Activated T-cell treated with anti-CD3 and anti-CD28 coated beads for 1 hour (primary cell): ENCODE measurements around the gene SERPINA1.
A peak's percentile ranks its signal among the peaks of the same experiment; 100 is the strongest.
"Not testable (repeated sequence)": the region's sequence is repeated elsewhere in the genome, so short reads cannot be mapped to it uniquely, and the experiment has no call there.

Experiments used
- DNase-seq: peaks from one replicate; pipeline ENCODE4 v3.0.0-alpha.2; 2020; ENCODE audit warnings: low read depth

SERPINA1 gene

GRCh38 chr14:94388384-94389103, at the start of gene SERPINA1:
Gene SERPINA1, minus strand, starts transcription at chr14:94388602. Its CDS starts 5,365 bp downstream, at chr14:94383237.
- DNase-seq, result no peak

- DNase-seq, result no peak
Measured at GRCh38 chr14:94428610-94429009, 40.2 kb upstream of the SERPINA1 start.

- no peak for DNase-seq
Measured at GRCh38 chr14:94427016-94427613, 38.7 kb upstream of the SERPINA1 start.

GRCh38 chr14:94426526-94426925, 38.1 kb upstream of the SERPINA1 start:
- no peak for DNase-seq

- no peak for DNase-seq
Measured at GRCh38 chr14:94424371-94424770, 36.0 kb upstream of the SERPINA1 start.

GRCh38 chr14:94423453-94424056, 35.2 kb upstream of the SERPINA1 start:
- DNase-seq, result peak; percentile 6

GRCh38 chr14:94421316-94421715, 32.9 kb upstream of the SERPINA1 start:
- no peak for DNase-seq

GRCh38 chr14:94417497-94418205, 29.2 kb upstream of the SERPINA1 start:
- DNase-seq, result not testable (repeated sequence)

- no peak for DNase-seq
Measured at GRCh38 chr14:94412671-94413638, 24.6 kb upstream of the SERPINA1 start.

- no peak for DNase-seq
Measured at GRCh38 chr14:94411638-94412037, 23.2 kb upstream of the SERPINA1 start.

GRCh38 chr14:94409430-94409829, 21.0 kb upstream of the SERPINA1 start:
- DNase-seq, result not testable (repeated sequence)

- no peak for DNase-seq
Measured at GRCh38 chr14:94408546-94409095, 20.2 kb upstream of the SERPINA1 start.

- DNase-seq, result no peak
Measured at GRCh38 chr14:94407906-94408305, 19.5 kb upstream of the SERPINA1 start.

GRCh38 chr14:94406910-94407309, 18.5 kb upstream of the SERPINA1 start:
- DNase-seq, result no peak

- DNase-seq, result no peak
Measured at GRCh38 chr14:94405486-94405885, 17.1 kb upstream of the SERPINA1 start.

- no peak for DNase-seq
Measured at GRCh38 chr14:94404561-94404960, 16.2 kb upstream of the SERPINA1 start.

GRCh38 chr14:94403312-94403932, 15.0 kb upstream of the SERPINA1 start:
- no peak for DNase-seq

- no peak for DNase-seq
Measured at GRCh38 chr14:94401083-94401482, 12.7 kb upstream of the SERPINA1 start.

GRCh38 chr14:94400422-94400841, 12.0 kb upstream of the SERPINA1 start:
- DNase-seq, result no peak

GRCh38 chr14:94398536-94398935, 10.1 kb upstream of the SERPINA1 start:
- DNase-seq, result no peak

GRCh38 chr14:94398182-94398479, 9.7 kb upstream of the SERPINA1 start:
- DNase-seq, result no peak
